COLO668 (cell line): ENCODE results near the gene HS3ST5.
"Not testable (repeated sequence)": the region's sequence is repeated elsewhere in the genome, so short reads cannot be mapped to it uniquely, and the experiment has no call there.

Source experiments
- DNase-seq: peaks from one replicate; lab custom pipeline; 2025; ENCODE audit not compliant: unreplicated experiment; lab: John Stamatoyannopoulos, UW

HS3ST5 gene

GRCh38 chr6:114158838-114159694, 183.8 kb downstream of the HS3ST5 start:
- no peak for DNase-seq

- no peak for DNase-seq
Measured at GRCh38 chr6:114158411-114158810, 184.4 kb downstream of the HS3ST5 start.

- DNase-seq, result no peak
Measured at GRCh38 chr6:114157848-114158247, 185.0 kb downstream of the HS3ST5 start.

- no peak for DNase-seq
Measured at GRCh38 chr6:114155763-114156162, 187.1 kb downstream of the HS3ST5 start.

- DNase-seq, result no peak
Measured at GRCh38 chr6:114154812-114155211, 188.0 kb downstream of the HS3ST5 start.

GRCh38 chr6:114153448-114153847, 189.4 kb downstream of the HS3ST5 start:
- no peak for DNase-seq

- DNase-seq, result no peak
Measured at GRCh38 chr6:114151064-114151690, 191.6 kb downstream of the HS3ST5 start.

- not testable (repeated sequence) for DNase-seq
Measured at GRCh38 chr6:114149182-114149581, 193.6 kb downstream of the HS3ST5 start.

- DNase-seq, result no peak
Measured at GRCh38 chr6:114144887-114145851, 197.7 kb downstream of the HS3ST5 start.

GRCh38 chr6:114142258-114142657, 200.6 kb downstream of the HS3ST5 start:
- no peak for DNase-seq

GRCh38 chr6:114140416-114140815, 202.4 kb downstream of the HS3ST5 start:
- no peak for DNase-seq

- no peak for DNase-seq
Measured at GRCh38 chr6:114138577-114139248, 204.1 kb downstream of the HS3ST5 start.

- DNase-seq, result no peak
Measured at GRCh38 chr6:114135363-114135971, 207.4 kb downstream of the HS3ST5 start.

GRCh38 chr6:114133816-114134215, 209.0 kb downstream of the HS3ST5 start:
- DNase-seq, result no peak

- DNase-seq, result no peak
Measured at GRCh38 chr6:114131945-114132344, 210.9 kb downstream of the HS3ST5 start.

GRCh38 chr6:114125576-114125975, 217.2 kb downstream of the HS3ST5 start:
- no peak for DNase-seq

GRCh38 chr6:114121913-114122662, 220.7 kb downstream of the HS3ST5 start:
- DNase-seq, result no peak

- DNase-seq, result no peak
Measured at GRCh38 chr6:114119056-114119455, 223.8 kb downstream of the HS3ST5 start.

GRCh38 chr6:114115652-114116051, 227.2 kb downstream of the HS3ST5 start:
- DNase-seq, result no peak
